Activated naive CD8-positive, alpha-beta T cell (primary cell): ENCODE data around the gene INO80B.
"Not testable (repeated sequence)": the region's sequence is repeated elsewhere in the genome, so short reads cannot be mapped to it uniquely, and the experiment has no call there.

Experiments
- H3K27ac Mint-ChIP-seq: one replicate; pipeline ENCODE4 v1.8.0; 2021; ENCODE audit warnings: mixed read lengths
- H3K27me3 Mint-ChIP-seq: one replicate; pipeline ENCODE4 v1.8.0; 2021; ENCODE audit warnings: mixed read lengths
- H3K36me3 Mint-ChIP-seq: one replicate; pipeline ENCODE4 v1.8.0; 2021; ENCODE audit warnings: mixed read lengths
- H3K4me1 Mint-ChIP-seq: one replicate; pipeline ENCODE4 v1.8.0; 2021; ENCODE audit warnings: low read depth, mixed read lengths
- H3K4me3 Mint-ChIP-seq: one replicate; pipeline ENCODE4 v1.8.0; 2021; ENCODE audit warnings: mild to moderate bottlenecking, mixed read lengths
- H3K9me3 Mint-ChIP-seq: one replicate; pipeline ENCODE4 v1.8.0; 2021; ENCODE audit warnings: low read depth, mixed read lengths

Gene INO80B

DNA sequence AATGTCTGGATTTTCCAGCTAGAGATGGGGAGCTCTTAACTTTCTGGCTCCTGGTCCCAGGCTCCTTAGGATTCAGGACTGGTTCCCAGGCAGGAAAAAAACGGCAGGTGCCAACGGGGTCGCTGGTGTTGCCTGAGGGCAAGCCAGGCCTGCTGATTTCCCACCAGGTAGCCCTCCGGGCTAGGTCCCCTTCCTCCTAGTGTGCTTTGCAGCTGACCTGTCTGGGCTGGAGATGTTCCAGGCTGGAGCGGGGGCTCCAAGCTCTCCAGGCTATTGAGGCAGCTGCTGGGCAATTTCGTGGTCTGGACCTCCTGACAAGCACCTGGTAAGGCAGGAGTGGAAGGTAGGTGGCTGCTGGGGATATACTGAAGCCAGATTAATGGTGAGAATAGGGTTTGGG, 19.6 kb downstream of the INO80B start:
- Mint-ChIP-seq H3K27ac (no peak overlapping the region), H3K27me3 (no peaks in the 10 kb centered on the region), H3K4me3 (no peak overlapping the region), H3K36me3 (peaks cover 7% of the 10 kb centered on the region), H3K9me3 (no peaks in the 10 kb centered on the region), H3K4me1 (peaks cover 25% of the 10 kb centered on the region)

DNA sequence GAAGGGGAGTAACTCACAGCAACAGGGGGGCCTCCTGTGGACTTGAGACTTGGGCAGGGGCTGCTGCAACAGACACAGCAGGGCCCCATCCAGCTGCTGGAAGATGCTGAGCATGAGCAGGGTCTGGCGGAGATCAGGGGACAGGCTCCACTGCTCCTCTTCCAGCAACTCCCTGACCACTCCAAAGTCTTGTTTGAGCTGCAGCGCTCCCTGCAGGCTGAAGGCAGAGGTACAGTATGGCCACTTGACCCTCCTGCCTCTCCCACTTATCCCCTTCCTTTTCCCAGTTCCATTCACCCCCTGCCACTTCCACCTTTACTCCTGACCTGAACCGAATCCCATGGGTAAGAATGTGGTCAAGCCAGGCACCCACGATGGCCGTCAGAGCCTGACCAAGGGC, 20.0 kb downstream of the INO80B start:
- Mint-ChIP-seq H3K9me3 (no peaks in the 10 kb centered on the region), H3K36me3 (peaks cover 7% of the 10 kb centered on the region), H3K27ac (no peak overlapping the region), H3K27me3 (no peaks in the 10 kb centered on the region), H3K4me3 (no peak overlapping the region), H3K4me1 (peaks cover 25% of the 10 kb centered on the region)

DNA sequence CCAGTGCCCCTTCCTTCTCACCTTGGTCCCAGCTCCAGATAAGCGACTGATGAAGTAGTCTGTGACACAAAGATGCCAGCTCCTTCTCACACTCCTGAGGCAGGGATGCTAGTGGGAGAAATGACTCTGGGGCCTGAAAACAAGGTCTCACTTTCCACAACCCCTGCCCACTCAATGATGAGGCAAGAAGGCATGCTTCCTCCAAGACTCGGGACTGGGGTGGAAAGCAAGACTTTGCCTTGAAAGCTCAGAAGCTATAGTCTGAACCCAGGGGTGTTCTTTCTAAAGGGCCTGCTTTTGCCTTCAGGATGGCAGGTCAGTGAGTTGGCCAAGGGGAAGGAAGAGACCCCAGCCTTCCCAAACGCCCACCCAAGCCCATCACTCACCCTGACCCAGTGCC, 26.5 kb downstream of the INO80B start:
- Mint-ChIP-seq H3K27ac (no peak overlapping the region), H3K27me3 (no peaks in the 10 kb centered on the region), H3K36me3 (peaks cover 4% of the 10 kb centered on the region)

DNA sequence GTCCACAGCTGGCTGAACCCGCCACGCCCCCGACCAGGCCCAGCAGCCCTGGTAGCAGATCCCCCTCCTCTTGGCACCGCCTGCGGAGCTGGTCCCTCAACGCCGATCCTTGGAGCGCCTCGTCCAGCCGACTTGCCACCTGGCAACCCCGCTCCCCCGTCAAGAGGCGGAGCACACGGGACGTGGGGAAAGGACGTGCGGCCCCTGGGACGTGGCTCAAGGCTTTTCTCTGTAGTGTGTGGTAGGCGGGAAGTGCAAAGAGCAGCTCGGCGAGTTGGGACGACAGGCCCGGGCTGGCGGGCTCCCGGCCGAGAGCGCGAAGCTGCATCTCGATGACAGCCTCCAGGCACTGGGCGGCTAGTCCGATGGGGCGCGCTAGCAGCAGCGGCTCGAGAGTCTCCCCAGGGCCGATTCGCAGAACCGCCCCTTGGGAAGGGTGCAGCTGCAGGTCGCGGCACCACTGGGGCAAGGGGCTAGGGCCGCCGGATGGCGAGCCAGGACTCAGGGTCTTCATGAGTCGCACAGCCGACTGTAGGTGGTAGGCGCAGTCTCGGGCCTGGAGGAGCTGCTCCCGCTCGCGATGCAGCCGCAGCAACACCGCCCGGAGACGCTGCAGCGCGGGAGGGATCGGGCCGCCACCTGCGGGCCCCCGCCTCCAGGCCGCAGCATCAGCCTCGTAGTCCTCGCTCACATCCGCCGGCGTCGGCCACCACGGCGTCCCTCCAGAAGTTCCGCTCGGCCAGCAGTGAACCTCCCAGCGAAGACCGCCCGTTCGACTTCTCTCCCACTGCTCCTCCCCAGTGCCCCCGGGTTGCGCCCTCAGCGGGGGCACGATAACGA, 27.3 kb downstream of the INO80B start:
- peaks cover 4% of the 10 kb centered on the region for H3K36me3 Mint-ChIP-seq
- no peaks in the 10 kb centered on the region for H3K9me3 Mint-ChIP-seq
- peak overlapping the region; percentile 99 for H3K4me3 Mint-ChIP-seq
- peak overlapping the region; percentile 99 for H3K27ac Mint-ChIP-seq
- peaks cover 38% of the 10 kb centered on the region for H3K4me1 Mint-ChIP-seq
- no peaks in the 10 kb centered on the region for H3K27me3 Mint-ChIP-seq

More for the DNA sequence above, 26.5 kb downstream of the INO80B start:
- Mint-ChIP-seq H3K9me3 (no peaks in the 10 kb centered on the region), H3K4me3 (peak overlapping the region; percentile 99), H3K4me1 (peaks cover 36% of the 10 kb centered on the region)

DNA sequence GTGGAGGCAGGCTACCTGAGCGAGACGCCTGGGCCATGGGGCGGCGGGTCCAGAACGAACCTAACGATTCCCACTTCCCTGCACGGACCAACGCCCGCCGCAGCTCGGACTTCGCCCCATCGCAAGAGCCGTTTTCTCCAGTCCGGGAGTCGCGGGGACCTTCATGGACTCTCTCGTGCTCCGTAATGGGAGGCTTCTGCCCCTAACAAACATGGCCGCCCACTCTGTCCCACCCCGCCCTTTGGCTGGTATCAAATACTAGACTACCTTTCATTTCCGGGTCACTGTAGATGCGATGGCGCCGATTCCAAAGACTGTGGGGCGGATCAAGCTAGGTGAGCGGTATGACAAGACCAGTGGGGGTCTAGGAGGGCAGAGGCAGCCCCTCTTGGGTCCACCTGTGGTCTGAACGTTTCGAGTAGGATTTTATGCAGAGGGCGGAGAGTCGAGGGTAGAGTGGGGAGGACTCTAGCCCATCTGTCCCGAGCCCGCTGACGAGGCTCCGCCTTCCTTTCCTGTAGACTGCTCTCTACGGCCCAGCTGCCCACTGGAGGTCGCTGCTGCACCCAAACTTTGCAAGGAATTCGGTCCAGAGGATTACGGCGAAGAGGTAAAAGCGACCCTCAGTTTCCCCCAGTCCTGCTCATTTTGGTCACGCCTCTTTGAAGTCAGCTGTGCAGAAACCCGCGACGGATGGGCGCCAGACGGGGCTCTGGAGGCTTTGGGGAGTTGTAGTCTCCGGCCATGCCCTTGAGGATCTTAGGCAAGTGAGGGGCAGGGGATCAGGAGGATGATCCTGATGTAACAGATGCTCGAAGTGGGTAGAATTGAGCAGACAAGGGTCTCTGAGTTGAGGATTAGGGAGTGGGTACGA, 28.2 kb downstream of the INO80B start, which contains the start of the genes CCDC142 and TTC31:
Gene CCDC142 (minus strand): TSS at position 198 of the 874 bp plus-strand sequence. CDS start 161 bp downstream, at position 37.
Gene TTC31 (plus strand): TSS at position 281 of the 874 bp plus-strand sequence. CDS start 15 bp downstream, at position 296.
- Mint-ChIP-seq H3K27me3 (no peaks in the 10 kb centered on the region), H3K4me1 (peaks cover 38% of the 10 kb centered on the region), H3K36me3 (no peaks in the 10 kb centered on the region)

DNA sequence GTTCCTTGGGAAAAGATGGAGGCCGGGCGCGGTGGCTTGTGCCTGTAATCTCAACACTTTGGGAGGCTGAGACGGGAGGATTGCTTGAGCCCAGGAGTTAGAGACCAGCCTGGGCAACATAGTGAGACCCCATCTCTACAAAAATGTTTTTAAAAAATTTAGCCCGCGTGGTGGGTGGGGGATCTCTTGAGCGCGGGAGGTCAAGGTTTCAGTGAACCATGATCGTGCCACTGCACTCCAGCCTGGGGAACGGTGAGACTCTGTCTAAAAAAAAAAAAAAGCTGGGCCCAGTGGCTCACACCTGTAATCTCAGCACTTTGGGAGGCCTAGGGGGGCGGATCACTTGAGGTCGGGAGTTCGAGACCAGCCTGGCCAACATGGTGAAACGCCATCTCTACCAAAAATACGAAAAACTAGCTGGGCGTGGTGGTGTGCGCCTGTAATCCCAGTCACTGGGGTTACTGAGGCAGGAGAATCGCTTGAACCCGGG, 28.8 kb downstream of the INO80B start:
- not testable (repeated sequence) for H3K36me3 Mint-ChIP-seq, H3K9me3 Mint-ChIP-seq

More for the DNA sequence above, 28.2 kb downstream of the INO80B start, which contains the start of the genes CCDC142 and TTC31:
- H3K9me3 Mint-ChIP-seq = no peaks in the 10 kb centered on the region
- H3K27ac Mint-ChIP-seq = peak within 1 kb of the TSS; percentile 99
- H3K4me3 Mint-ChIP-seq = peak within 1 kb of the TSS; percentile 99

DNA sequence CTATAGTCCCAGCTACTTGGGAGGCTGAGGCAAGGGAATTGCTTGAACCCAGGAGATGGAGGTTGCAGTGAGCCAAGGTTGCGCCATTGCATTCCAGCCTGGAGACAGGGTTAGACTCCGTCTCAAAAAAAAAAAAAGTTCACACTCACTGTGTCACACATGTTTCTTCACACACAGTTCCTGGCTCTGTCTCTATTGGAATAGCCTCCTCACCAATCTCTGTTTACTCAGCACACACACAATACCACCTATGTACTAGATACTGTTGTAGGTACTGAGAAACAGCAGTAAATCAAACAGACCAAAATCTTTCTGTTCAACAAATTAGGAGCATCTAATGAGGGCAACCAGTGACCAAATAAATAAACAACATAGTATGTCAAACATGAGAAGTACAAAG, 31.3 kb downstream of the INO80B start:
- no peaks in the 10 kb centered on the region for H3K9me3 Mint-ChIP-seq
- H3K4me3 Mint-ChIP-seq = no peak overlapping the region
- no peaks in the 10 kb centered on the region for H3K27me3 Mint-ChIP-seq
- H3K36me3 Mint-ChIP-seq = peaks cover 8% of the 10 kb centered on the region
- H3K27ac Mint-ChIP-seq = no peak overlapping the region
- H3K4me1 Mint-ChIP-seq = peaks cover 22% of the 10 kb centered on the region

More for the DNA sequence above, 28.8 kb downstream of the INO80B start:
- Mint-ChIP-seq H3K4me1 (peaks cover 38% of the 10 kb centered on the region), H3K4me3 (peak overlapping the region; percentile 99)
- not testable (repeated sequence) for H3K27me3 Mint-ChIP-seq, H3K27ac Mint-ChIP-seq

DNA sequence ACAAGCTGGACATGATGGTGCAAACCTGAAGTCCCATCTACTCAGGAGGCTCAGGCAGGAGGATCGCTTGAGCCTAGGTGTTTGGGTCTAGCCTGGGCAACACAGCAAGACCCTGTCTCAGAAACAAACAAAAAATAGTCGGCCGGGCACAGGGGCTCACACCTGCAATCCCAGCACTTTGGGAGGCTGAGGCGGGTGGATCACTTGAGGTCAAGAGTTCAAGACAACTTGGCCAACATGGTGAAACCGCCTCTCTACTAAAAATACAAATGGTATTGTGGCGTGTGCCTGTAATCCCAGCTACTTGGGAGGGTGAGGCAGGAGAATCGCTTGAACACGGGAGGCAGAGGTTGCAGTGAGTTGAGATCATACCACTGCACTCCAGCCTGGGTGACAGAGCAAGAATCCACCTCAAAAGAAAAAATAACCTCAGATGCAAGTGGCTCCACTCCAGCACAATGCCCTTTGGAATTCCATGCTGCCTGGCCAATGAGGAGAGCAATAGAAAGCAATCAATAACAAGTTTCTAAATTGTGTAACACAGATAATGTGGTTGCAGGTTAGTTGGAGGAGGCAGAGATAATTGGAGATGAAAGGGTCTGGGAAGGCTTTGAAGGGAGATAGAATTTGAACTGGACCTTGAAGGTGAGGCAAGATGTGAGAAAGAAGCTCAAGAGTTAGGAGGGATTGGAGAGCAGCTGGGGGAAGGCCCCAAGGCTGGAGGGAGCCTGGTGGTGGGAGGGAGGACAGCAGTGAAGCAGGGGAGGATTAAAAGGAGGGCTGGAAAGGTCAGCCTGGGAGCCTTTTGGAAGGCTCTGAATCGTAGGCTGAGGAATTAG, 34.0 kb downstream of the INO80B start:
- no peaks in the 10 kb centered on the region for H3K9me3 Mint-ChIP-seq
- H3K4me1 Mint-ChIP-seq = peaks cover 8% of the 10 kb centered on the region
- H3K27ac Mint-ChIP-seq = no peak overlapping the region
- no peak overlapping the region for H3K4me3 Mint-ChIP-seq
- no peaks in the 10 kb centered on the region for H3K27me3 Mint-ChIP-seq
- H3K36me3 Mint-ChIP-seq = peaks cover 11% of the 10 kb centered on the region

DNA sequence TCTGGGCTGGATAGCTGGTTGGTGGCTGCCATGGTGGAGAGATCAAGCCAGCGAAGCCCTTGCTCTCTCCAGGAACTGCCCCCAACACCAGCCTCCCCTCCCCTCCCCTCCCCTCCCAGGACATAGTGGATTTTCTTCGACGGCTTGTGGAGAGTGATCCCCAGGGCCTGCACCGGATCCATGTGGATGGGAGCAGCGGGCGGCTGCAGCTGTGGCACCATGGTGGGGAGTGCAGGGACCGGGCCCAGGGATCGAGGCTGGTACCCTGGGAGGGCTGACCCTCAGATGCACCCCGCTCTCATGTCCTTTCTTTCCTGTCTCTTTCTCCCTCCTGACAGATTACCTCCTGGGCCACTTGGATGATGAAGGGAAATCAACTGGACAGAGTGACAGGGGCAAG, 35.0 kb downstream of the INO80B start:
- H3K36me3 Mint-ChIP-seq = peaks cover 15% of the 10 kb centered on the region
- H3K9me3 Mint-ChIP-seq = no peaks in the 10 kb centered on the region
- H3K4me3 Mint-ChIP-seq = no peak overlapping the region
- H3K27me3 Mint-ChIP-seq = no peaks in the 10 kb centered on the region
- H3K4me1 Mint-ChIP-seq = peaks cover 6% of the 10 kb centered on the region
- no peak overlapping the region for H3K27ac Mint-ChIP-seq

DNA sequence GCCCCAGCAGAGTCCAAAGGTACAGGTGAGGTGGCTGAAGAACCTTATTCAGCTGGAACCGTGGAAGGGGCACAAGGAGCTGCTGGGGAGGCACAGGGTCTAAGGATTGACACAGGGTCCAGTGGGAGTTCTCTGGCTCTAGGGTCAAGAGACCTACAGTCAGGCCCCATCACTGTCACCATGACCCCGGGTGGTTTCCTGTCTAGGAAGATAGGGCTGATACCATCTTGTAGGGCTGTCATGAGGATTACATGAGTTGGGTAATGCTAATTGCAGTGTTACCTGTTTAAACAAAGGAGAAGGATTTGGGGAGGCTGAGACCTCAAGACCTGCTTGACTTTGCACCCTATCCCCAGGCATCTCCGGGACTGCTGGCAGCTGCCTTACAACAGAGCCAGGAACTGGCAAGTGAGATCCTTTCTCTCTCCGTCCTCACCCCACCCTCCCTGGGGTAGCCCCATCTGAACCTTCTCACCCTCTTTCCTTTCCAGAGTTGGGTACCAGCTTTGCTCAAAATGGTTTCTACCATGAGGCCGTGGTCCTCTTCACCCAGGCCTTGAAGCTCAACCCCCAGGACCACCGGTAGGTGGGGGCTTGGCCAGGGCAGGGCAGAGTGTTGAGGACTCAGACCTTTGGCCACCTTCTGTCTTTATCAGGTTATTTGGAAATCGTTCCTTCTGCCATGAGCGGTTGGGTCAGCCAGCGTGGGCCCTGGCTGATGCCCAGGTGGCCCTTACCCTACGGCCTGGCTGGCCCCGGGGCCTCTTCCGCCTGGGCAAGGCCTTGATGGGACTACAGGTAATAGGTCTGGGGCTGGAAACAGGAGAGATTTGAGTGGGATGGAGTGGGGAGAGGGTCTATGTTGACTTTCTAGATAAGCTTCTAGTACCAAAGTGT, 37.0 kb downstream of the INO80B start:
- Mint-ChIP-seq H3K9me3 (no peaks in the 10 kb centered on the region), H3K4me1 (peaks cover under 1% of the 10 kb centered on the region), H3K27me3 (no peaks in the 10 kb centered on the region), H3K36me3 (peaks cover 15% of the 10 kb centered on the region), H3K27ac (no peak overlapping the region), H3K4me3 (no peak overlapping the region)

DNA sequence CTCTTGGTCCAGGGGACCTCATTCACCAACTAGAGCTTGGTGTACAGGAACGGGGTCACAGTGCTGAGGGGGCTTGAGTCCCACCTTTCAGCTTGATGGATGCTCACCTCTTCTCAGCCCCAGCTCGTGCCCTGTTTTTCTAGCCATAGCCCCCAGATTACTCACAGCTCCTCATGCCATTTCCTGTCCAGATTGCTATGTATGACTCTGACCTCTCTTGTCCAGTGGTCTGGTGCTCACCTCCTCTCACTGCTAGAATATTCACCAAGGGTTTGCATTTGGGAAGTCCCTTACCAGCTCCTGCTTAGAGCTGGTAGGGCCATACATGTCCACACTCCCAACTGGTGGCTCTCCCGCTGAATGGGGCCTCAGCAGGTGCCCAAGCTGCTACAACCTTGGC, 38.7 kb downstream of the INO80B start:
- no peaks in the 10 kb centered on the region for H3K9me3 Mint-ChIP-seq
- no peak overlapping the region for H3K27ac Mint-ChIP-seq
- peaks cover 7% of the 10 kb centered on the region for H3K4me1 Mint-ChIP-seq
- H3K27me3 Mint-ChIP-seq = no peaks in the 10 kb centered on the region
- H3K4me3 Mint-ChIP-seq = no peak overlapping the region
- H3K36me3 Mint-ChIP-seq = peaks cover 15% of the 10 kb centered on the region

DNA sequence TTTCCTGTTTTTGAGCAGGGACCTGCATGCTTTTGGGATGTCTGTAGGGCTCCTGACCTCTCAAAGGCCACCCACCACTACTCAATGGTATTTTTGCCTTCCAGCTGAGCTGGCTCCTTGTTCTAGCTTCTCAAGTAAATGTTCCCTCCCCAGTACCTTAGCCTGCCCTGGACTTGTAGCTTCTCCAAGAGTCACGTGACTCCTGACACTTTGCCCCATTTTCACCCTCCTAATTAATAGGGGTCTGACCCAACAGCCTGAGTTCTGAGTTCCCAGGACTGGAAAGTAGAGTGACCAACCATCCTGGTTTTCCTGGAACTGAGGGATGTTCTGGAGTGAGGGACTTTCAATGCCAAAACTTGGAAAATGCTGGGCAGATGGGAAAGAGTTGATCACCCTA, 40.6 kb downstream of the INO80B start:
- Mint-ChIP-seq H3K4me3 (no peak overlapping the region), H3K4me1 (peaks cover 14% of the 10 kb centered on the region), H3K27ac (no peak overlapping the region), H3K36me3 (peaks cover 10% of the 10 kb centered on the region), H3K27me3 (peaks cover 4% of the 10 kb centered on the region), H3K9me3 (no peaks in the 10 kb centered on the region)

DNA sequence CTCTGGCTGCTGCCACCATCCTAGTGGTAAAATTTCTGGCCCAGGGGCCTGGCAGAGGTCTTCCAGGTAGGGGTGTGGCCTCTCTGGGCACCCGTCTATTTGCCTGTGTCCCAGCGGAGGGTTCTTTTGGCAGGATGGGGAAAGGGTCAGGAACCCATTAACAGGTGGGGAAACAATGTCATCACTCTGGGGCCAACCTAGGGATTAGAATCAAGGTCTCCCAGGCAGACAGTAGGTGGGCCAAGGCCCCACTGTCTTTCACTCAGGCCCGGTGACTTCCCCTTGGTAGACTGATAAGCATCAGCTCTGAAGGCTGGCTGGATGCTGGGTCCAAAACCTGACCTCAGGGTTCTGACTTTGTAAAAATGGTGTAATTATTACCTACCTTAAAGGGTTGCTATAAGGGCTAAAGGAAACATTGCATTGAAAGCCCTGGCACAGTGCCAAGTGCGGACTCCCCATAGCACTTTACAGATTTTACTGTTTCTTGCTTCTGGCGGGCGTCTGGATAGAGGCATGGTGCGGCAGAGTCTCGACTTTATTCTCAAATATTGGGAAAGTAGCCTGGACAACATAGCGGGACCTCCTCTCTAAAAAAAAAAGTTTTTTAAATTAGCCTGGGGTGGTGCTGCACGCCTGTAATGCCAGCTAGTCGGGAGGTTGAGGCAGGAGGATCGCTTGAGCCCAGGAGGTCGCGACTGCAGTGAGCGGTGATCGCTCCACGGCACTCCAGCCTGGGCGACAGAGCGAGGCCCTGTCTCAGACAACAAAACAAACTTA, 42.3 kb downstream of the INO80B start:
- Mint-ChIP-seq H3K27ac (no peak overlapping the region), H3K27me3 (peaks cover 11% of the 10 kb centered on the region), H3K4me3 (peak overlapping the region; percentile 91), H3K4me1 (peaks cover 20% of the 10 kb centered on the region), H3K36me3 (peaks cover 9% of the 10 kb centered on the region), H3K9me3 (no peaks in the 10 kb centered on the region)
